Measurements from ENCODE around the gene SCNN1A. TPM values are rescaled to one million over a fixed set of nuclear protein-coding genes. Genes with fewer than 3 reads are reported as not detected.
A peak's percentile ranks its signal among the peaks of the same experiment; 100 is the strongest.

Gene SCNN1A
- total and polyA plus RNA-seq, 4 donors = 86.6 to 312 (median 125) TPM

DNA sequence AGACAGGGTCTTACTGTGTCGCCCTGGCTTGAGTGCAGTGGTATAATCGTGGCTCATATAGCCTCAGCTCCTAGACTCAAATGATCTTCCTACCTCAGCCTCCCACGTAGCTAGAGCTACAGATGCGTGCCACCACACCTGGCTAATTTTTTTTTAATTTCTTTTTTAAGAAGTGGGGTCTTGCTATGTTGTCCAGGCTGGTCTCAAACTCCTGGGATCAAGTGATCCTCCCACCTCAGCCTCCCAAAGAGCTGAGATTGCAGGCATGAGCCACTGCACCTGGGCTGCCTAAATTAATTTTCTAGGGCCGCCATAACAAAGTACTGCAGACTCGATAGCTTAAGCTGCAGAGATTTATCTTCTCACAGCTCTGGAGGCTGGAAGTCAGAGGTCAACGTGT lies 17.7 kb upstream of the SCNN1A start:
- no peak overlapping the region for H3K27ac ChIP-seq (ENCODE audit: low read depth in 1 of 2, low read length in 1 of 2)
- no peaks in the 10 kb centered on the region for H3K27me3 ChIP-seq (ENCODE audit: control insufficient read depth in 3 of 3, insufficient read depth in 3 of 3, low read length in 2 of 3)
- H3K36me3 ChIP-seq (ENCODE audit: control insufficient read depth in 4 of 4, insufficient read depth in 4 of 4, low read length in 4 of 4) = peaks cover 0 to 25% (median 21%) of the 10 kb centered on the region in 4 donors
- H3K9ac ChIP-seq (ENCODE audit: insufficient read depth in 1 of 2, low read length in 2 of 2) = no peak overlapping the region
- DNase-seq (no peak), ATAC-seq (ENCODE audit: insufficient read depth, low FRiP score) (no peak)
- TF ChIP-seq, protein P1, sequence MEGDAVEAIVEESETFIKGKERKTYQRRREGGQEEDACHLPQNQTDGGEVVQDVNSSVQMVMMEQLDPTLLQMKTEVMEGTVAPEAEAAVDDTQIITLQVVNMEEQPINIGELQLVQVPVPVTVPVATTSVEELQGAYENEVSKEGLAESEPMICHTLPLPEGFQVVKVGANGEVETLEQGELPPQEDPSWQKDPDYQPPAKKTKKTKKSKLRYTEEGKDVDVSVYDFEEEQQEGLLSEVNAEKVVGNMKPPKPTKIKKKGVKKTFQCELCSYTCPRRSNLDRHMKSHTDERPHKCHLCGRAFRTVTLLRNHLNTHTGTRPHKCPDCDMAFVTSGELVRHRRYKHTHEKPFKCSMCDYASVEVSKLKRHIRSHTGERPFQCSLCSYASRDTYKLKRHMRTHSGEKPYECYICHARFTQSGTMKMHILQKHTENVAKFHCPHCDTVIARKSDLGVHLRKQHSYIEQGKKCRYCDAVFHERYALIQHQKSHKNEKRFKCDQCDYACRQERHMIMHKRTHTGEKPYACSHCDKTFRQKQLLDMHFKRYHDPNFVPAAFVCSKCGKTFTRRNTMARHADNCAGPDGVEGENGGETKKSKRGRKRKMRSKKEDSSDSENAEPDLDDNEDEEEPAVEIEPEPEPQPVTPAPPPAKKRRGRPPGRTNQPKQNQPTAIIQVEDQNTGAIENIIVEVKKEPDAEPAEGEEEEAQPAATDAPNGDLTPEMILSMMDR (IDR thresholded peaks at IDR 0.05; ENCODE audit: control extremely low read depth, extremely low read depth) = no peak
- H3K9me3 ChIP-seq (ENCODE audit: control insufficient read depth in 4 of 4, insufficient read depth in 3 of 4, low read length in 3 of 4) = no peaks in the 10 kb centered on the region
- H3K4me3 ChIP-seq = no peak overlapping the region
- WGBS, 2 donors = 93 to 98% methylated on average over 7 of the region's 7 CpGs
- peaks cover 0 to 3% (median 0%) of the 10 kb centered on the region in 5 donors for H3K4me1 ChIP-seq (ENCODE audit: control insufficient read depth in 5 of 5, insufficient read depth in 5 of 5, low read length in 5 of 5)

DNA sequence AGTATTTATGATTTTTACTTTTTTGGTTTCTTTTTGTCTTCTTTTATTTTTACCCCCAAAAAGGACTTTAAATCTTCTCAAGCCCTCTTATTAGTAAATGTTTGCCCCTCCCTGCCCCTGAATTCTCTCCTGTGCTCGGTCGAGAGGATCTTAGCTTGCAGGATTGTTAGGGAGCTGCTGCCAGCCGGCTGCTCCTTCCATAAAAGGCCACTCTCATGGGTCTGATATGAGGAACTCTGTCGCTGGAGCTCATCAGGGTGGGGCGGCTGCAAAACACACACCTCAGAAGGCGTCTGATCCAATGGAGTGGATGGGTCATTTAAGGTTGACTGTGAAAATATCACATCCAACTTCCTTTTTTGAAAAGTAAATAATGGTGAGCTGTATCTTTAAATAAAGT lies 17.1 kb upstream of the SCNN1A start:
- Histone ChIP-seq H3K27me3 (ENCODE audit: control insufficient read depth in 3 of 3, insufficient read depth in 3 of 3, low read length in 2 of 3) (no peaks in the 10 kb centered on the region), H3K9me3 (ENCODE audit: control insufficient read depth in 4 of 4, insufficient read depth in 3 of 4, low read length in 3 of 4) (no peaks in the 10 kb centered on the region), H3K27ac (ENCODE audit: low read depth in 1 of 2, low read length in 1 of 2) (no peak overlapping the region), H3K4me3 (no peak overlapping the region), H3K36me3 (ENCODE audit: control insufficient read depth in 4 of 4, insufficient read depth in 4 of 4, low read length in 4 of 4) (peaks cover 0 to 31% (median 27%) of the 10 kb centered on the region in 4 donors), H3K4me1 (ENCODE audit: control insufficient read depth in 5 of 5, insufficient read depth in 5 of 5, low read length in 5 of 5) (peaks cover 0 to 3% (median 0%) of the 10 kb centered on the region in 5 donors), H3K9ac (ENCODE audit: insufficient read depth in 1 of 2, low read length in 2 of 2) (no peak overlapping the region)
- 25 to 33% methylated on average over 6 of the region's 6 CpGs for WGBS, 2 donors
- ATAC-seq (ENCODE audit: insufficient read depth, low FRiP score) = peak; percentile 62
- no peak for DNase-seq
- TF ChIP-seq, protein P1 (IDR thresholded peaks at IDR 0.05; ENCODE audit: control extremely low read depth, extremely low read depth) = no peak

DNA sequence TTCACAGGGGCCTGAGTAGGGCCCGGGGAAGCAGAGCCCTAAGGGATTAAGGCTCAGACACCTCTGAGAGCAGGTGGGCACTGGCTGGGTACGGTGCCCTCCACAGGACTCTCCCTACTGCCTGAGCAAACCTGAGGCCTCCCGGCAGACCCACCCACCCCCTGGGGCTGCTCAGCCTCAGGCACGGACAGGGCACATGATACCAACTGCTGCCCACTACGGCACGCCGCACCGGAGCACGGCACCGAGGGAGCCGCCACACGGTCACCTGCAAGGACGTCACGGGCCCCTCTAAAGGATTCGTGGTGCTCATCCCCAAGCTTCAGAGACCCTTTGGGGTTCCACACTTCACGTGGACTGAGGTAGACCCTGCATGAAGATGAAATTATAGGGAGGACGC lies 15.7 kb upstream of the SCNN1A start:
- 94 to 98% methylated on average over 16 to 17 of the region's 17 CpGs for WGBS, 2 donors
- Histone ChIP-seq H3K9me3 (ENCODE audit: control insufficient read depth in 4 of 4, insufficient read depth in 3 of 4, low read length in 3 of 4) (no peaks in the 10 kb centered on the region), H3K27me3 (ENCODE audit: control insufficient read depth in 3 of 3, insufficient read depth in 3 of 3, low read length in 2 of 3) (no peaks in the 10 kb centered on the region), H3K36me3 (ENCODE audit: control insufficient read depth in 4 of 4, insufficient read depth in 4 of 4, low read length in 4 of 4) (peaks cover 0 to 37% (median 33%) of the 10 kb centered on the region in 4 donors), H3K9ac (ENCODE audit: insufficient read depth in 1 of 2, low read length in 2 of 2) (no peak overlapping the region), H3K4me1 (ENCODE audit: control insufficient read depth in 5 of 5, insufficient read depth in 5 of 5, low read length in 5 of 5) (peaks cover 0 to 6% (median 0%) of the 10 kb centered on the region in 5 donors), H3K4me3 (no peak overlapping the region), H3K27ac (ENCODE audit: low read depth in 1 of 2, low read length in 1 of 2) (no peak overlapping the region)
- TF ChIP-seq, protein P1 (IDR thresholded peaks at IDR 0.05; ENCODE audit: control extremely low read depth, extremely low read depth) = no peak
- ATAC-seq (ENCODE audit: insufficient read depth, low FRiP score) = no peak
- DNase-seq = no peak

Measured in lung (tissue), 12 donors.